GM12872 (cell line): ENCODE results near the gene CPA3.

Experiments used
- TF ChIP-seq, protein P1 (sequence below): IDR thresholded peaks from 3 replicates; pipeline ENCODE4 v1.5.1; 2011; ENCODE audit warnings: low read depth, mild to moderate bottlenecking, low read length, moderate library complexity; ENCODE audit not compliant: insufficient read depth

Gene CPA3

DNA sequence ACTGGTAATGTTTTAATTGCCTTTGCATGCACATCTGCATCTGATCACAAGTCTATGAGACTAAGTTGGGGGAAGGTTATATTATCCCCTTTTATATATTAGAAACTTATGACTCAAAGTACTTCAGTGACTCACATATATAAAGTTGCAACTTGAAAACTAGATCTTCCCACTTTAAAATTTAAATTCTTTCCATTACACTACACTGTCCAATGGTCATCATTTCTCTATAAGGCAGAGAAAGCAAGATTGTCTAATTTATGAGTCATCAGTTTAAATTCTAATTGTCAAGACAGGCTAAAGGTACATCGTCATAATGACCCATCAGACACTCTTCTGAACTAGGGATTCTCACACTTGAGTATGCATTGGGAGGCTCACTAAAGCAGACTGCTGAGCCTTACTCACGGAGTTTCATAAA is 37.9 kb downstream of the CPA3 start:
- TF ChIP-seq, protein P1, sequence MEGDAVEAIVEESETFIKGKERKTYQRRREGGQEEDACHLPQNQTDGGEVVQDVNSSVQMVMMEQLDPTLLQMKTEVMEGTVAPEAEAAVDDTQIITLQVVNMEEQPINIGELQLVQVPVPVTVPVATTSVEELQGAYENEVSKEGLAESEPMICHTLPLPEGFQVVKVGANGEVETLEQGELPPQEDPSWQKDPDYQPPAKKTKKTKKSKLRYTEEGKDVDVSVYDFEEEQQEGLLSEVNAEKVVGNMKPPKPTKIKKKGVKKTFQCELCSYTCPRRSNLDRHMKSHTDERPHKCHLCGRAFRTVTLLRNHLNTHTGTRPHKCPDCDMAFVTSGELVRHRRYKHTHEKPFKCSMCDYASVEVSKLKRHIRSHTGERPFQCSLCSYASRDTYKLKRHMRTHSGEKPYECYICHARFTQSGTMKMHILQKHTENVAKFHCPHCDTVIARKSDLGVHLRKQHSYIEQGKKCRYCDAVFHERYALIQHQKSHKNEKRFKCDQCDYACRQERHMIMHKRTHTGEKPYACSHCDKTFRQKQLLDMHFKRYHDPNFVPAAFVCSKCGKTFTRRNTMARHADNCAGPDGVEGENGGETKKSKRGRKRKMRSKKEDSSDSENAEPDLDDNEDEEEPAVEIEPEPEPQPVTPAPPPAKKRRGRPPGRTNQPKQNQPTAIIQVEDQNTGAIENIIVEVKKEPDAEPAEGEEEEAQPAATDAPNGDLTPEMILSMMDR, result no peak

DNA sequence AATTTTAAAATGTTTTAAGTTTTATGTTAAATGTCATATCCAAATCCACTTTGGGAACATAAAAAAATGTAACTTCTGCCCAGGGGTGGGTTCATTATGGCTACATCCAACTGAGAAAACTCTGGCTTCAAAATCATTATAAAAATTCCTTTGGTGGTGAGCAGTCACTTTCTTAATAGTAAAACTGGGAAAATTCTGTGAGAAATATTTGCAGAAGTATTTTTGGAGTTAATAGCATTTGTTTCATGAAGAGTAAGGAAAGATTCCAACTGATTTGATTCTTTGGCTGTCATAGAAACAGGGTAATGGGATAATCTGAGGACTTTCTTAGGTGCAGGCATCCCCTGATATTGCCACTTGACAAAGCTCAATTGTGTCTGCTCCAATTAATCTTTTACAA is 38.8 kb downstream of the CPA3 start:
- TF ChIP-seq, protein P1, result no peak

DNA sequence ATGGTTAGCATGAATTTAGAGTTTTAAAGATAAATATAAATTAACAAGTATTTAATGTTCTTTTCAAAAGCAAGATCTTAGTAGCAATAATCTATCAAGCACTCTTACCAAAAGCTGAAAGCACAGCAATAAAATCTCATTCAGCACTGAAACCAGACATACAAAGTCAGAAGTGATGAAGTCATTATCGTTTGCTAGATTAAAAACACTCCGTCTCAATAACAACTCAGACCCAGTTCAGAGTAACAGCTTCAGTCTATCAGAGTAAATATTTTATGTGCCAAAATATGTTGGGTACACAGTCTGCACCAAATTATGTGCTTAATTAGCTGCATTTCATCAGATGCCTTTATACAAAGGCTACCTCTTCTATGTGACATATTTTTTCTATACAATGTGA is 41.6 kb downstream of the CPA3 start:
- TF ChIP-seq, protein P1, result no peak

DNA sequence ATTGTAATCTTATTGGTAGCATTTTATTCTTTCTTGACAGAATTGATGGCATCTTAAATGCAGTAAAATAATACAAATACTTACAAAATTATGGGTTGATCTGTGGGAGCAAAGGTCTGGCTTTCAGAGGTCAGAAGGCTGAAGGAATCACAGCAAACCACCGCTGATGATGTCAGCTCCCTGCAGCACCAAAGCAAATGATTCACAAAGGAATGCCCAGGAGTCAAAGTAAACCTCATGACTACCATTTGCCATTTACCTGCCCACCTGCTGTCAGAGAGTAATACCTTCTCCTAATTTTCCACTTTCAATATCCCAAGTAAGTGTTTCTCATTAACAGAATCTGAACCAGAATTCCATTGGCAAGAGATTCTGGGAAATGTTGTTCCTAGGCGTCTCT is 46.1 kb downstream of the CPA3 start:
- TF ChIP-seq, protein P1, result no peak

DNA sequence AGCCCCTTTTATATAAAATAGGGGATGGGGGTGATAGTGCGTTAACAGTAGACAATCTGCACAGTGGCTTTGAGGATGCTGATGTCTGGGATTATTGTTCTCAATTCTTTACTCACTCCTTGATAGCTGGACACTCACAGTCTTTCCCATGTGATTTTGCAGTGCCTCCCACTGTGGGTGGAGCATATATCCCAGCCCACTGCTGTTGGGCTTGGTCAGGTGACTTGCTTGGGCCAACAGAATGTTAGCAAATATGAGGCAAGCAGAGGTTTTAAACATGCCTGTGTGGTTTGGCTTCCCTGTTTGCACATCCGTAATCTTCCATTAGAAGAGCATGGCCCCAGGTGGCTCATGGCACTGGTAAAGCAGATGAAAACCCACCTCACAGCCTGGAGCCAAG is 46.5 kb downstream of the CPA3 start:
- TF ChIP-seq, protein P1, result no peak

DNA sequence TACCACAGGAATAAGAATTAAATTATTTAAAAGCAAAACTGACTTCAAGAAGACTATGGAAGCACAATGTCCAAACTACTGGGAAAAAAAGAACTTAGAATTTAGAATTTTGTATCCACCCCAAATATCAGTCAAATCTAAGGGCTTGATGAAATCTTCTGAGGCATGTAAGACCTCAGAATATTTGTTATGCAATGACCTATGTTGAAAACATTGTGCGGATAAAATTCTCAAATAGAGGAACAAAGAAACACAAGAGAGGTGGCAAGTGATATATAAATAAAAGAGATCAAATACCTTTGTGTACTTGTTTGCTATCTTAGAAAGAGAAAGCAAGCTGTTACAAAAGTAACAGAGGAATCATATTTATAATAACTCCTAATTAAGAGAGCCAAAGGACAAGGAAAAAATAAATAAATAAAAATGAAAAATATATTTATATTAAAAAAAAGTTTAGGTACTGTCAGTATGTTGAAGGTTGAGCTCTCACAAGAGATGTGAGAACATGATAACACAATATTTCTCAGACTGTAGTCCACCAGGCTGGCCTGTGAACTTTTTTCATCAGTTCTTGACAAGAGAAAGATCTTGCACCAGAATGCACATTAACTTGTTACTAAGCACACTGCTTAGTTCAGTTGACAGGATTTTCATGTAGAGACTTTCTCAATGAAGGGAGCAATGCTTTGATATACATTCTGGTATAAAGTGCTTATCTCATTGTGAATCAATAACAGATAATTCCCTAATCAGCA is 50.0 kb downstream of the CPA3 start:
- TF ChIP-seq, protein P1, result no peak

DNA sequence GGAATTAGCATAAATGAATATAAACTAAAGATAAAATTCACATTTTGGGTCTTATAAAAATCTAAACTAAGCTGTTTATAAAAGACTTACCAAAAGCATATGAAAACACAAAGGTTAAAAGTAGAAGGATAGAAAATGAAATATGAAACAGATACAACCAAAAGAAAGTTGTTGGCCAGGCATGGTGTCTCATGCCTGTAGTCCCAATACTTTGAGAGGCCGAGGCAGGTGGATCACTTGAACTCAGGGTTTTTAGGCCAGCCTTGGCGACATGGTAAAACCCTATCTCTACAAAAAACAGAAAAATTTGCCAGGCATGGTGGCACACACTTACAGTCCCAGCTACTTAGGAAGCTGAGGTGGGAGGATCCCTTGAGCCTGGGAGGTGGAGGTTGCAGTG is 51.0 kb downstream of the CPA3 start:
- TF ChIP-seq, protein P1, result no peak
